K562 (cell line): ENCODE measurements around the gene NAPEPLD. TPM values are rescaled to one million over a fixed set of nuclear protein-coding genes. Genes with fewer than 3 reads are reported as not detected.

Experiments used
- CEBPG ChIP-seq, 3 experiments: fragments of 200-800 bp in 1 of 3; sonication (Bioruptor generic) in 1 of 3; sonication (generic) in 1 of 3; formaldehyde crosslinking in 1 of 3; IDR thresholded peaks in 2 of 3; conservative IDR thresholded peaks in 1 of 3; 2 replicates each; pipeline versions ENCODE4 v1.6.1 to v1.8.0; 2016 to 2022; ENCODE audit warnings: missing compliant biosample characterization in 2 of 3, missing genetic modification characterization in 2 of 3, mild to moderate bottlenecking in 1 of 3, missing genetic modification reagents in 1 of 3
- COPS2 ChIP-seq: fragments of 450-650 bp; conservative IDR thresholded peaks from 2 replicates; pipeline ENCODE4 v1.6.1; 2016; ENCODE audit warnings: mild to moderate bottlenecking, moderate library complexity
- CREB1 ChIP-seq, 2 experiments: sonication (generic) in 1 of 2; formaldehyde crosslinking in 1 of 2; IDR thresholded peaks; 2 replicates each; pipeline versions ENCODE4 v1.6.1 to v1.8.0; 2012 to 2022; ENCODE audit warnings: inconsistent platforms in 1 of 2, mild to moderate bottlenecking in 1 of 2, missing genetic modification reagents in 1 of 2, moderate library complexity in 1 of 2
- ELF2 ChIP-seq: fragments of 250-450 bp; sonication (Bioruptor Pico); IDR thresholded peaks from 2 replicates; pipeline ENCODE4 v1.5.0; 2021; ENCODE audit warnings: mild to moderate bottlenecking
- GATAD2A ChIP-seq: fragments of 450-650 bp; IDR thresholded peaks from 2 replicates; pipeline ENCODE4 v1.6.1; 2017
- HDAC3 ChIP-seq: fragments of 450-650 bp; IDR thresholded peaks from 2 replicates; pipeline ENCODE4 v1.6.1; 2018; ENCODE audit warnings: borderline replicate concordance, mild to moderate bottlenecking, moderate library complexity; ENCODE audit not compliant: partially characterized antibody
- KAT7 ChIP-seq: sonication (generic); formaldehyde crosslinking; IDR thresholded peaks from 2 replicates; pipeline ENCODE4 v1.8.0; 2022; ENCODE audit warnings: missing genetic modification reagents, mild to moderate bottlenecking, borderline replicate concordance
- KDM1A ChIP-seq, 2 experiments: fragments of 450-650 bp; IDR thresholded peaks; 2 replicates each; pipeline ENCODE4 v1.6.1; 2016; ENCODE audit warnings: mild to moderate bottlenecking in 2 of 2
- LARP7 ChIP-seq: fragments of 450-650 bp; IDR thresholded peaks from 2 replicates; pipeline ENCODE4 v1.6.1; 2016
- LCOR ChIP-seq: sonication (generic); formaldehyde crosslinking; IDR thresholded peaks from 2 replicates; pipeline ENCODE4 v1.8.0; 2022; ENCODE audit warnings: mild to moderate bottlenecking, missing genetic modification reagents
- MYC ChIP-seq, 2 experiments: fragments of 250-450 bp in 1 of 2; sonication (Bioruptor Pico) in 1 of 2; IDR thresholded peaks; 2 replicates each; pipeline versions ENCODE4 v1.5.1 to v1.6.1; 2012 to 2021; ENCODE audit warnings: low read depth in 2 of 2, borderline replicate concordance in 1 of 2, improper control_type of control experiment in 1 of 2, low read length in 1 of 2, mild to moderate bottlenecking in 1 of 2, moderate library complexity in 1 of 2
- NBN ChIP-seq: fragments of 450-650 bp; IDR thresholded peaks from 2 replicates; pipeline ENCODE4 v1.6.1; 2016; ENCODE audit warnings: low read depth, mild to moderate bottlenecking
- NFXL1 ChIP-seq: fragments of 450-650 bp; formaldehyde crosslinking; IDR thresholded peaks from 2 replicates; pipeline ENCODE4 v1.4.0; 2021; ENCODE audit warnings: mild to moderate bottlenecking
- NFYB ChIP-seq: IDR thresholded peaks from 2 replicates; pipeline ENCODE4 v1.6.1; 2011; ENCODE audit warnings: mild to moderate bottlenecking, moderate library complexity; ENCODE audit not compliant: insufficient read length; ENCODE audit errors: extremely low read depth
- PKNOX1 ChIP-seq: fragments of 450-650 bp; IDR thresholded peaks from 2 replicates; pipeline ENCODE4 v1.6.1; 2016
- POLR3G ChIP-seq: IDR thresholded peaks from 2 replicates; pipeline ENCODE4 v1.6.1; 2011; ENCODE audit not compliant: insufficient read length, insufficient replicate concordance; ENCODE audit errors: extremely low read depth
- RNF2 ChIP-seq: sonication (generic); IDR thresholded peaks from 2 replicates; pipeline ENCODE4 v1.6.1; 2016
- SMARCE1 ChIP-seq: fragments of 450-650 bp; IDR thresholded peaks from 2 replicates; pipeline ENCODE4 v1.7.1; 2016; ENCODE audit warnings: mild to moderate bottlenecking
- THAP7 ChIP-seq: fragments of 250-450 bp; sonication (Bioruptor Pico); IDR thresholded peaks from 2 replicates; pipeline ENCODE4 v1.5.0; 2021
- USF1 ChIP-seq: sonication (generic); formaldehyde crosslinking; IDR thresholded peaks from 2 replicates; pipeline ENCODE4 v1.9.0; 2022; ENCODE audit warnings: mild to moderate bottlenecking, missing genetic modification reagents
- ZNF12 ChIP-seq: sonication (generic); formaldehyde crosslinking; IDR thresholded peaks from 2 replicates; pipeline ENCODE4 v1.4.0; 2020; ENCODE audit warnings: mild to moderate bottlenecking, missing genetic modification reagents
- ZNF133 ChIP-seq: fragments of 250-450 bp; sonication (Bioruptor Pico); IDR thresholded peaks from 2 replicates; pipeline ENCODE4 v1.4.0; 2020; ENCODE audit warnings: mild to moderate bottlenecking
- ZNF274 ChIP-seq: IDR thresholded peaks from 2 replicates; pipeline ENCODE4 v1.6.1; 2011; ENCODE audit warnings: low read depth, mild to moderate bottlenecking, low read length, moderate library complexity, borderline replicate concordance
- ZNF277 ChIP-seq: fragments of 250-450 bp; sonication (Bioruptor Pico); IDR thresholded peaks from 2 replicates; pipeline ENCODE4 v1.8.0; 2022; ENCODE audit warnings: inconsistent platforms, mild to moderate bottlenecking, moderate library complexity, borderline replicate concordance
- polyA plus RNA-seq, 8 experiments: library from polyadenylated mRNA; depleted of rRNA in 4 of 8; stranded (reverse) in 5 of 8; unstranded in 3 of 8; fragments of >200 nt; fragmentation: Nextera tagmentation in 2 of 8; fragmentation: Illumina TruSeq in 1 of 8; extraction: Ambion mirVana in 2 of 8; extraction: Trizol in 1 of 8; gene quantifications; 2 replicates each; pipeline versions ENCODE4 v1.2.1 to v1.2.3, GENCODE V29; 2011 to 2014; ENCODE audit warnings: inconsistent platforms in 1 of 8, missing spikeins in 1 of 8
- total RNA-seq, 7 experiments: library from RNA; depleted of rRNA in 6 of 7; stranded (reverse); fragments of >200 nt in 6 of 7; fragmentation: Illumina TruSeq in 2 of 7; extraction: Trizol in 2 of 7; gene quantifications; 2 replicates each; pipeline versions ENCODE4 v1.2.1 to v1.2.3, GENCODE V29; 2011 to 2021; ENCODE audit warnings: low replicate concordance in 1 of 7

The NAPEPLD gene
- total and polyA plus RNA-seq, 9 of the 15 experiments (the other 6 are each of a cell fraction or from before 2014, with no cell fraction given): 3.2 to 11.0 (median 7.5) TPM

- TF ChIP-seq KAT7 (CRISPR knock-in tag): peak; percentile 47; the same call in 1 of the 2 replicates
- TF ChIP-seq NBN: peak; percentile 21; the same call in 1 of the 2 replicates
- TF ChIP-seq CEBPG (CRISPR knock-in tag; IDR thresholded peaks at IDR 0.05): no peak
- peak; percentile 31 to 57; a peak in 1 of 4 replicates for TF ChIP-seq CEBPG (tag; conservative IDR thresholded peaks at IDR 0.05 in 1 of 2, IDR thresholded peaks at IDR 0.05 in 1 of 2)
- TF ChIP-seq ZNF277: no peak
- peak; percentile 61 to 62; a peak in 2 of 4 replicates for TF ChIP-seq KDM1A (IDR thresholded peaks at IDR 0.05)
- no peak for TF ChIP-seq ZNF274
- no peak; the same call in 1 of the 2 replicates for TF ChIP-seq MYC (IDR thresholded peaks at IDR 0.05; ENCODE audit: low read depth, low read length)
- peak; percentile 24; the same call in 1 of the 2 replicates for TF ChIP-seq MYC (CRISPR knock-in tag; IDR thresholded peaks at IDR 0.05; ENCODE audit: borderline replicate concordance, low read depth)
- no peak for TF ChIP-seq RNF2
- no peak for TF ChIP-seq ZNF133 (CRISPR knock-in tag)
- 0 out of 2 replicates have a peak, but pooled peaks have one; percentile 81 for TF ChIP-seq LARP7
- TF ChIP-seq COPS2: no peak
- TF ChIP-seq GATAD2A: no peak
- no peak for TF ChIP-seq USF1 (CRISPR knock-in tag)
- peak; percentile 38; the same call in 1 of the 2 replicates for TF ChIP-seq ELF2 (CRISPR knock-in tag)
- TF ChIP-seq HDAC3: no peak
- no peak for TF ChIP-seq CREB1 (IDR thresholded peaks at IDR 0.05)
- 0 out of 2 replicates have a peak, but pooled peaks have one; percentile 16 for TF ChIP-seq CREB1 (CRISPR knock-in tag; IDR thresholded peaks at IDR 0.05)
- no peak for TF ChIP-seq POLR3G
- TF ChIP-seq ZNF12 (CRISPR knock-in tag): 0 out of 2 replicates have a peak, but pooled peaks have one; percentile 11
- peak; percentile 38; the same call in 1 of the 2 replicates for TF ChIP-seq LCOR (CRISPR knock-in tag)
- no peak for TF ChIP-seq THAP7
- 0 out of 2 replicates have a peak, but pooled peaks have one; percentile 28 for TF ChIP-seq SMARCE1
- TF ChIP-seq PKNOX1: peak; percentile 91; the same call in 1 of the 2 replicates
- no peak for TF ChIP-seq NFYB
- TF ChIP-seq NFXL1 (CRISPR knock-in tag): 0 out of 2 replicates have a peak, but pooled peaks have one; percentile 10
Observed at GRCh38 chr7:103148131-103148993, 537 bp downstream of the NAPEPLD start (continued).
